ENCODE measurements around the gene EFHC1. TPM values are rescaled to one million over a fixed set of nuclear protein-coding genes. Genes with fewer than 3 reads are reported as not detected.

EFHC1 gene
- total and polyA plus RNA-seq, 2 donors (not counting 1 experiment from before 2014, with no cell fraction given) = 19.4 to 34.8 TPM

DNA sequence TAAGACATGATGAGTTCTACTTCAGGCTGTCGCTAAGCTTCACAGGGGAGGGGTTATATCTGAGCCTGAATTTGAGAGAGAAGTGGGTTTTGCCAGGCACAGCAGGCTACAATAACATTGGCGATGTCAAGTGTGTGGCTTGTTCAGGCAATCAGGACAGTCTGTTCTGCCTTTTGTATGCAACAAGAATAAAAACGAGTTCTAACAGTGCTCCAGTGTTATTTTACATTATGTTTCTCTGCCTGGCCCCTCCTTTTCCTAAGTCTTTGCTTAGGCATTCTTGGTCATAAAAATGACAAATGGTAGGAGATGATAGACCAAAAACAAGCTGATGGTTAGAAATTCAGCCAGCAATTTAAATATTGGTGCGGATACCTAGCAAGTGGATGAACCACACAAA, 31.4 kb upstream of the EFHC1 start:
- intact Hi-C loops (cut with micrococcal nuclease) = no loop called here
- no peaks in the 10 kb centered on the region for H4K20me1 ChIP-seq (ENCODE audit: control insufficient read depth, insufficient read depth, low read length, poor library complexity, severe bottlenecking)
- no peak overlapping the region for H3K4me2 ChIP-seq (replicated peaks; ENCODE audit: low read depth, low read length, poor library complexity, severe bottlenecking)
- H2AFZ ChIP-seq (ENCODE audit: insufficient read depth, low read depth, low read length, poor library complexity, severe bottlenecking) = no peak overlapping the region
- ChIA-PET POLR2A (no interaction called here), CTCF (interaction anchor here (1.6 to 6.8 kb wide), 2 partner anchors 28 to 102 kb away, joined by 4 to 36 read pairs; partner anchors contain the start of gene MCM3)
- ATAC-seq (ENCODE audit: low read depth) = no peak
- H3K4me1 ChIP-seq (ENCODE audit: control insufficient read depth in 2 of 2, insufficient read depth in 2 of 2, low read length in 2 of 2) = peaks cover 13 to 20% of the 10 kb centered on the region in 2 donors
- peaks cover 39% of the 10 kb centered on the region for H3K4me1 Mint-ChIP-seq
- no peak overlapping the region for H3K27ac ChIP-seq (ENCODE audit: low read length in 2 of 2)
- H3K9me3 Mint-ChIP-seq (ENCODE audit: insufficient read depth) = peaks cover 2% of the 10 kb centered on the region
- no peaks in the 10 kb centered on the region for H3K36me3 ChIP-seq (replicated peaks in 1 of 2; ENCODE audit: control extremely low read depth in 1 of 2, control insufficient read depth in 1 of 2, extremely low read depth in 1 of 2, insufficient read depth in 2 of 2, low read length in 1 of 2)
- no peaks in the 10 kb centered on the region for H3K27me3 ChIP-seq (replicated peaks in 1 of 4; ENCODE audit: control extremely low read depth in 1 of 4, control insufficient read depth in 3 of 4, insufficient read depth in 4 of 4, low read length in 3 of 4)
- no peak overlapping the region for H3K4me3 Mint-ChIP-seq
- H3K9ac ChIP-seq (ENCODE audit: low read length) = no peak overlapping the region
- 90% methylated on average over 3 of the region's 4 CpGs for WGBS (ENCODE audit: insufficient coverage)
- TF ChIP-seq EZH2 (IDR thresholded peaks at IDR 0.05; ENCODE audit: borderline replicate concordance, insufficient read depth, low read depth, low read length, poor library complexity, severe bottlenecking) = no peak
- TF ChIP-seq, protein P1, sequence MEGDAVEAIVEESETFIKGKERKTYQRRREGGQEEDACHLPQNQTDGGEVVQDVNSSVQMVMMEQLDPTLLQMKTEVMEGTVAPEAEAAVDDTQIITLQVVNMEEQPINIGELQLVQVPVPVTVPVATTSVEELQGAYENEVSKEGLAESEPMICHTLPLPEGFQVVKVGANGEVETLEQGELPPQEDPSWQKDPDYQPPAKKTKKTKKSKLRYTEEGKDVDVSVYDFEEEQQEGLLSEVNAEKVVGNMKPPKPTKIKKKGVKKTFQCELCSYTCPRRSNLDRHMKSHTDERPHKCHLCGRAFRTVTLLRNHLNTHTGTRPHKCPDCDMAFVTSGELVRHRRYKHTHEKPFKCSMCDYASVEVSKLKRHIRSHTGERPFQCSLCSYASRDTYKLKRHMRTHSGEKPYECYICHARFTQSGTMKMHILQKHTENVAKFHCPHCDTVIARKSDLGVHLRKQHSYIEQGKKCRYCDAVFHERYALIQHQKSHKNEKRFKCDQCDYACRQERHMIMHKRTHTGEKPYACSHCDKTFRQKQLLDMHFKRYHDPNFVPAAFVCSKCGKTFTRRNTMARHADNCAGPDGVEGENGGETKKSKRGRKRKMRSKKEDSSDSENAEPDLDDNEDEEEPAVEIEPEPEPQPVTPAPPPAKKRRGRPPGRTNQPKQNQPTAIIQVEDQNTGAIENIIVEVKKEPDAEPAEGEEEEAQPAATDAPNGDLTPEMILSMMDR (IDR thresholded peaks at IDR 0.05) = no peak
- no peak for DNase-seq
- peaks cover 0 to 4% (median 0%) of the 10 kb centered on the region in 3 donors for H3K9me3 ChIP-seq (ENCODE audit: control extremely low read depth in 1 of 3, control insufficient read depth in 2 of 3, insufficient read depth in 1 of 3, low read length in 2 of 3)
- H3K4me3 ChIP-seq (ENCODE audit: control extremely low read depth in 1 of 5, extremely low read depth in 1 of 5, insufficient read depth in 1 of 5, low read depth in 2 of 5, low read length in 4 of 5) = no peak overlapping the region
- H3K27me3 Mint-ChIP-seq = no peaks in the 10 kb centered on the region
- H3K27ac Mint-ChIP-seq = peak overlapping the region; percentile 17
- H3K79me2 ChIP-seq (ENCODE audit: control insufficient read depth, insufficient read depth, low read length) = no peaks in the 10 kb centered on the region

DNA sequence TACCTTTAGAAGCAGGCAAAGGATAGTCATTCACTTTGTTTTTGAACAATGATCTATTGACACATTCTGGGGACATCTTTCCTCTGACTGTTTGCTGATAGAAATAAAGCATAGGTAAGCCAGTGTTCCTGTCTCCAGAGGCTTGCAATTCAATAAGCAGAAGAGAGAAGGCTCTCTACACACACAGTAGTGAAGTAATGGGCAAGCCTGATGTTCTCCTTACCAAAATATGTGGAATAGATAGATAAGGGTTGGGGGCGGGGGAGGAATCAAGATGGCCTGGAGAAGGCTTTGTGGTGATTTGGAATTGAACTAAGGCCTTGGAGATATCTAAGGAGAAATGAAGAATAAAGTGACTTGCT, 30.9 kb upstream of the EFHC1 start:
- H4K20me1 ChIP-seq (ENCODE audit: control insufficient read depth, insufficient read depth, low read length, poor library complexity, severe bottlenecking) = no peaks in the 10 kb centered on the region
- no peaks in the 10 kb centered on the region for H3K36me3 ChIP-seq (replicated peaks in 1 of 2; ENCODE audit: control extremely low read depth in 1 of 2, control insufficient read depth in 1 of 2, extremely low read depth in 1 of 2, insufficient read depth in 2 of 2, low read length in 1 of 2)
- no peak for DNase-seq
- ChIA-PET POLR2A (interaction anchor here (0.8 kb wide), 1 partner anchor 105 kb away, joined by 3 read pairs; the partner anchor contains the start of gene MCM3), CTCF (interaction anchor here (0.8 to 6.8 kb wide), 3 partner anchors 23 to 263 kb away, joined by 3 to 36 read pairs (median 4); partner anchors contain the start of gene MCM3)
- intact Hi-C loops (cut with micrococcal nuclease) = no loop called here
- no peak overlapping the region for H2AFZ ChIP-seq (ENCODE audit: insufficient read depth, low read depth, low read length, poor library complexity, severe bottlenecking)
- no peak overlapping the region for H3K4me2 ChIP-seq (replicated peaks; ENCODE audit: low read depth, low read length, poor library complexity, severe bottlenecking)
- Mint-ChIP-seq H3K4me3 (no peak overlapping the region), H3K4me1 (peaks cover 42% of the 10 kb centered on the region), H3K27me3 (no peaks in the 10 kb centered on the region), H3K27ac (no peak overlapping the region), H3K9me3 (ENCODE audit: insufficient read depth) (peaks cover 2% of the 10 kb centered on the region)
- H3K79me2 ChIP-seq (ENCODE audit: control insufficient read depth, insufficient read depth, low read length) = no peaks in the 10 kb centered on the region
- H3K4me3 ChIP-seq (ENCODE audit: control extremely low read depth in 1 of 5, extremely low read depth in 1 of 5, insufficient read depth in 1 of 5, low read depth in 2 of 5, low read length in 4 of 5) = no peak overlapping the region
- peaks cover 13 to 22% of the 10 kb centered on the region in 2 donors for H3K4me1 ChIP-seq (ENCODE audit: control insufficient read depth in 2 of 2, insufficient read depth in 2 of 2, low read length in 2 of 2)
- no peak overlapping the region for H3K9ac ChIP-seq (ENCODE audit: low read length)
- WGBS (ENCODE audit: insufficient coverage) = 86% methylated on average over 1 of the region's 1 CpG
- no peak for ATAC-seq (ENCODE audit: low read depth)
- peaks cover 0 to 4% (median 0%) of the 10 kb centered on the region in 3 donors for H3K9me3 ChIP-seq (ENCODE audit: control extremely low read depth in 1 of 3, control insufficient read depth in 2 of 3, insufficient read depth in 1 of 3, low read length in 2 of 3)
- no peak overlapping the region for H3K27ac ChIP-seq (ENCODE audit: low read length in 2 of 2)
- no peaks in the 10 kb centered on the region for H3K27me3 ChIP-seq (replicated peaks in 1 of 4; ENCODE audit: control extremely low read depth in 1 of 4, control insufficient read depth in 3 of 4, insufficient read depth in 4 of 4, low read length in 3 of 4)
- TF ChIP-seq EZH2 (IDR thresholded peaks at IDR 0.05; ENCODE audit: borderline replicate concordance, insufficient read depth, low read depth, low read length, poor library complexity, severe bottlenecking) = no peak
- TF ChIP-seq, protein P1 (IDR thresholded peaks at IDR 0.05) = no peak

Measured in B cell (primary cell).